MM.1S (cell line): ENCODE measurements around the gene TROAP.

Source experiments
- CTCF ChIP-seq: fragments of 300-600 bp; sonication (generic); IDR thresholded peaks from 2 replicates; pipeline ENCODE4 v1.5.1; 2016; ENCODE audit warnings: antibody characterized with exemption, low read length, mixed read lengths
- EZH2 ChIP-seq: fragments of 300-600 bp; sonication (generic); optimal IDR thresholded peaks from 2 replicates; pipeline ENCODE3; 2017; ENCODE audit warnings: low read depth, mild to moderate bottlenecking, antibody characterized with exemption, low read length, mixed read lengths

DNA sequence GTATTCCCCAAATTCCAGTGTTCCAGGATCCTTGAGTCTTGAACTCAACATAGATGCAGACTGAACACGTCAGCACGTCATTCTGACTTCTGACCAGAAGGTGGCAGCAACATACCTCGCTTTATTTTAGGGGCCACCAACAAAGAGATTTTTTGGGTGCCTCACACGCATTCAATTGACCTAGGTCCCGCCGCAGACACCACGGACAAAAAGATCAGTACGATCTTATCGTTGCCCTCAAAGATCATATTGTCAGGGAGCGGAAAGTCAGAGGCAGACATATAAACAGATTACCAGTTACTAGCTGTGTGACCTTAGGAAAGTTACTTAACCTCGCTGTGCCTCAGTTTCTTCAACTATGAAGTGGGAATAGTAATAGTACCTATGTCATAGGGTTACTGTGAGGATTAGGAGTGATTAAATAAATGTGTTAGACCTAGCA lies 34.6 kb upstream of the TROAP start:
- TF ChIP-seq CTCF (peak; percentile 88), EZH2 (no peak)
